Adrenal gland (tissue), 12 donors: ENCODE measurements around the gene VAMP4. TPM values are rescaled to one million over a fixed set of nuclear protein-coding genes. Genes with fewer than 3 reads are reported as not detected.
"Not testable (repeated sequence)": the region's sequence is repeated elsewhere in the genome, so short reads cannot be mapped to it uniquely, and the experiment has no call there.

ENCODE experiments used
- DNase-seq, 7 donors: peaks; one replicate each; pipeline ENCODE4 v3.0.0-alpha.2; 2019 to 2020
- H3K27ac ChIP-seq, 5 donors: fragments of 200-600 bp; sonication (generic) in 4 of 5; 1 replicate in 3 of 5; 2 replicates in 2 of 5; pipeline versions ENCODE4 v1.5.1 to v1.8.0; 2016 to 2020; ENCODE audit warnings: mild to moderate bottlenecking in 1 of 5
- H3K27me3 ChIP-seq: fragments of 200-600 bp; 2 replicates; pipeline ENCODE4 v1.8.0; 2021
- H3K36me3 ChIP-seq, 2 donors: fragments of 200-600 bp; replicated peaks in 1 of 2; 1 replicate in 1 of 2; 2 replicates in 1 of 2; pipeline versions ENCODE4 v1.5.1 to v1.8.0; 2018 to 2022
- H3K4me1 ChIP-seq, 2 donors: fragments of 200-600 bp; replicated peaks in 1 of 2; 1 replicate in 1 of 2; 2 replicates in 1 of 2; pipeline versions ENCODE4 v1.5.1 to v1.8.0; 2018 to 2021
- H3K4me3 ChIP-seq, 4 donors: fragments of 200-600 bp; sonication (generic) in 3 of 4; one replicate each; pipeline ENCODE4 v1.5.1; 2016 to 2018
- H3K9me3 ChIP-seq, 3 donors: fragments of 200-600 bp; sonication (generic) in 1 of 3; replicated peaks in 1 of 3; 1 replicate in 2 of 3; 2 replicates in 1 of 3; pipeline versions ENCODE4 v1.5.1 to v1.8.0; 2016 to 2021
- CTCF ChIP-seq, 6 experiments: fragments of 450-650 bp in 4 of 6; fragments of 200-600 bp in 2 of 6; sonication (generic) in 1 of 6; IDR thresholded peaks; 1 replicate in 5 of 6; 2 replicates in 1 of 6; pipeline versions ENCODE4 v1.5.1 to v1.8.0; 2016 to 2021; ENCODE audit warnings: antibody characterized with exemption in 6 of 6, mild to moderate bottlenecking in 2 of 6, moderate library complexity in 1 of 6
- POLR2A ChIP-seq, 2 donors: fragments of 450-650 bp; IDR thresholded peaks; one replicate each; pipeline ENCODE4 v1.6.1; 2017; ENCODE audit warnings: antibody characterized with exemption in 2 of 2, mild to moderate bottlenecking in 2 of 2, moderate library complexity in 1 of 2
- WGBS, 4 donors: extraction: QIAGEN DNeasy Blood & Tissue Kit in 2 of 4; methylation state at CpG; one replicate each; pipeline versions ENCODE4 v1.1.5 to v1.1.7; 2013 to 2017; 5-methylcytosine and 5-hydroxymethylcytosine counted together
- intact Hi-C, 2 donors: fragments of 100-400 bp; cut with DNase I; formaldehyde crosslinking; loops; one replicate each; pipeline versions ENCODE4 v1.14.1 to v1.15.0; 2022 to 2023
- polyA plus RNA-seq, 3 donors: library from polyadenylated mRNA; stranded (reverse); fragments of 200-250 nt in 2 of 3; fragments of 350-450 nt in 1 of 3; fragmentation: Illumina TruSeq in 1 of 3; extraction: RNeasy Lipid Tissue Mini Kit (QIAGEN cat#74804) in 1 of 3; gene quantifications; one replicate each; pipeline ENCODE4 v1.2.3, GENCODE V29; 2013 to 2014
- total RNA-seq, 9 donors: library from RNA; depleted of rRNA in 4 of 9; stranded (reverse); fragments of >200 nt in 4 of 9; fragments of 120-200 nt in 1 of 9; fragmentation: NEBNext Ultra II Directional in 1 of 9; extraction: Animal tissue kit (Norgen Biotek cat#: 25700) in 1 of 9; gene quantifications; one replicate each; pipeline versions ENCODE4 v1.1.0 to v1.2.4, GENCODE V29; 2013 to 2023
- donor health status: healthy with polysubstance abuse.
- donor health status: Bipolar disorder and iron deficiency.
- donor health status: DM: yes; HTN: yes; CAD: no.
- donor health status: DM: no; HTN: no; CAD: no.
- donor health status: DM: no; HTN: no; CAD: no.
- donor health status: DM: yes; HTN: yes; CAD: no.

VAMP4 gene
- total and polyA plus RNA-seq, 12 donors = 6.1 to 23.7 (median 14.8) TPM

- Histone ChIP-seq H3K36me3 (no peaks in the 10 kb centered on the region), H3K9me3 (no peaks in the 10 kb centered on the region), H3K27ac (peak overlapping the region in 1 of 5 donors; percentile 46), H3K27me3 (no peaks in the 10 kb centered on the region), H3K4me3 (no peak overlapping the region), H3K4me1 (no peaks in the 10 kb centered on the region)
- TF ChIP-seq CTCF (IDR thresholded peaks at IDR 0.05) (no peak), POLR2A (IDR thresholded peaks at IDR 0.05) (no peak)
- intact Hi-C loops = loop anchor here in 1 of 2 donors (10.0 kb wide), 1 partner anchor 101 kb away; no protein-coding TSS in a partner anchor
- DNase-seq = no peak
- WGBS, 4 donors = 48 to 70% (median 62%) methylated on average over 3 to 4 of the region's 4 CpGs
Observed at GRCh38 chr1:171663854-171664575, 77.8 kb downstream of the VAMP4 start.

GRCh38 chr1:171663036-171663853 lies 78.6 kb downstream of the VAMP4 start:
- Histone ChIP-seq H3K27ac (no peak overlapping the region), H3K4me3 (no peak overlapping the region), H3K4me1 (no peaks in the 10 kb centered on the region), H3K27me3 (no peaks in the 10 kb centered on the region), H3K9me3 (no peaks in the 10 kb centered on the region), H3K36me3 (no peaks in the 10 kb centered on the region)
- intact Hi-C loops = loop anchor here in 1 of 2 donors (10.0 kb wide), 1 partner anchor 102 kb away; no protein-coding TSS in a partner anchor
- no peak for DNase-seq
- TF ChIP-seq CTCF (IDR thresholded peaks at IDR 0.05) (no peak), POLR2A (IDR thresholded peaks at IDR 0.05) (no peak)
- WGBS, 4 donors = 60 to 71% (median 67%) methylated on average over 7 of the region's 7 CpGs

GRCh38 chr1:171661076-171661650 lies 80.7 kb downstream of the VAMP4 start:
- no peak for DNase-seq
- 86 to 96% (median 94%) methylated on average over 5 of the region's 5 CpGs for WGBS, 4 donors
- intact Hi-C loops = loop anchor here in 1 of 2 donors (10.0 kb wide), 1 partner anchor 104 kb away; no protein-coding TSS in a partner anchor
- H3K36me3 ChIP-seq = no peaks in the 10 kb centered on the region
- H3K4me3 ChIP-seq = no peak overlapping the region
- no peaks in the 10 kb centered on the region for H3K9me3 ChIP-seq
- no peaks in the 10 kb centered on the region for H3K27me3 ChIP-seq
- no peaks in the 10 kb centered on the region for H3K4me1 ChIP-seq
- no peak for TF ChIP-seq CTCF (IDR thresholded peaks at IDR 0.05)
- no peak overlapping the region for H3K27ac ChIP-seq

GRCh38 chr1:171656206-171656605 lies 85.7 kb downstream of the VAMP4 start:
- H3K27ac ChIP-seq = peak overlapping the region in 1 of 5 donors; percentile 86
- H3K36me3 ChIP-seq, intact Hi-C loops, H3K4me1 ChIP-seq, DNase-seq, H3K27me3 ChIP-seq, H3K9me3 ChIP-seq, H3K4me3 ChIP-seq: not testable (repeated sequence)
- whole genome bisulfite sequencing, 4 donors = 88 to 95% (median 93%) methylated on average over 9 of the region's 9 CpGs
